Suprapubic skin (tissue), 4 donors: ENCODE measurements around the gene SMPD3.

Experiments used
- CTCF ChIP-seq, 2 donors: fragments of 200-600 bp in 1 of 2; fragments of 450-650 bp in 1 of 2; sonication (generic) in 1 of 2; IDR thresholded peaks; one replicate each; pipeline ENCODE4 v1.5.1; 2016 to 2019; ENCODE audit warnings: antibody characterized with exemption in 2 of 2, mild to moderate bottlenecking in 1 of 2, moderate library complexity in 1 of 2
- POLR2A ChIP-seq, 2 donors: fragments of 450-650 bp; IDR thresholded peaks; one replicate each; pipeline ENCODE4 v1.6.1; 2017; ENCODE audit warnings: antibody characterized with exemption in 2 of 2, mild to moderate bottlenecking in 2 of 2, moderate library complexity in 2 of 2
- POLR2AphosphoS5 ChIP-seq, 3 donors: sonication (generic); formaldehyde crosslinking; IDR thresholded peaks; one replicate each; pipeline ENCODE4 v1.6.1; 2017; ENCODE audit warnings: antibody characterized with exemption in 3 of 3

GRCh38 chr16:68309799-68310198 is 138.5 kb downstream of the SMPD3 start:
- no peak for TF ChIP-seq POLR2AphosphoS5 (IDR thresholded peaks at IDR 0.05)
- no peak for TF ChIP-seq POLR2A (IDR thresholded peaks at IDR 0.05)
- no peak for TF ChIP-seq CTCF (IDR thresholded peaks at IDR 0.05)
